HG03565 (cell line): ENCODE results near the gene KAT2B.

Source experiments
- ATAC-seq: cut with Tn5 transposase; IDR thresholded peaks from one replicate; pipeline ENCODE4 v1.9.1; 2021; ENCODE audit warnings: mild to moderate bottlenecking, moderate library complexity; ENCODE audit not compliant: unreplicated experiment

KAT2B gene

GRCh38 chr3:20095470-20095869 is 55.2 kb downstream of the KAT2B start:
- ATAC-seq: no peak

- ATAC-seq: no peak
Observed at GRCh38 chr3:20096135-20096685, 56.0 kb downstream of the KAT2B start.

DNA sequence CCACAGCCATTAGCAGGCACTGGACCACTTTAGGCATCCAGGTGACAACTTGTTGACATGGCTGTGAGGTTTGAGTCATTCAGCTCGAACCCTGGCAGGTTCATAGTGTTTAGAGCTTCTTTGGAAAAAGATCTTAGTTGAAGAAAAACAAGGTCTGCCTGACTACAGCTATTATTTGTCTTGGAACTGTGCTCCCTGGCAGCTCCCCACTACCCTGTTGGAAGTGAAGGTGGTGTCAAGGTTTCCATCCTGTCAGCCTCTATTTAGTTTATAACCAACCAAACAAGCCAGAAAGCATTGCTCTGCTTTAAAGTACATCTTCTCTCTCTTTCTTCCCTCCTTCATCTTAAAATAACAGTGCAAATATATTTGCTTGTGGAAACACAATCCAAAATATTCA is 56.8 kb downstream of the KAT2B start:
- ATAC-seq: no peak

DNA sequence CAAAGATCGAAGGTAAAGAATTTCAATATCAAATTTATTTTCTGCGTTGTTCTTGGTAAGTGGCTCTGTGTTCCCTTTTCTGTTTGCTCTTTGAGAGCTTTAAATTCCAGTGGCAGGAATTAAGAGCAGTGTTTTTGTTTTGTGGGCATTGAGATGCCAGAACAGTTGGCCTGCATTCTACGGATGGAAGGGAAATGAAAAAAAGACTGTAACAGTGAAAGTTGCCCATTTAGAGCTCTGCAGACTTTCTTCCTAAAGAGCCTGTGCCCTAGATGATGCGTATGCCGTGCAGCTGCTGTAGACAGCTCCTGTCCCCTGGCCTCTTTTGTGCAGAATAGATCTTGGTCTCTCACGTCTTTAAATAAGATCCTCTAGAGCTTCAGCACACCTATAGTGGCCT is 58.8 kb downstream of the KAT2B start:
- no peak for ATAC-seq

DNA sequence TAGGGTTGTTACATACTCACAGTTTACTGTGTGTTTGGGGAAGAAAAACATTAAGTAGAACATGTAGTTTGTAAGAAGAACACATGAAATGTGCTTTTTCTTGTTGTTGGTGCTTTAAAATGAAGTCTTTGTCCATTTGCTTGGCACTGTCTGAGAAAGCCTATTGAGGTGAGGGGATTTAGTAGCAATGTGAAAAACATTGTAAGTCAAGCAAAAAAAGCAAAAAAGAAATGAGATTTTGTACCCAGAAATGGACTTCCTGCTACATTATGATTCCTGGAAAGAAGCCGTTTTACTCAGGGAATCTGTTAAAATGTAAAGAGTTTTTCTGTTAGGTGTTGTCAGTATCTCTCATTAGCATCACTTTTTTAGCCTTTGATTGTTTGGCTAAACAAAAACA is 59.9 kb downstream of the KAT2B start:
- ATAC-seq: no peak

- no peak for ATAC-seq
Observed at GRCh38 chr3:20101041-20101440, 60.8 kb downstream of the KAT2B start.

DNA sequence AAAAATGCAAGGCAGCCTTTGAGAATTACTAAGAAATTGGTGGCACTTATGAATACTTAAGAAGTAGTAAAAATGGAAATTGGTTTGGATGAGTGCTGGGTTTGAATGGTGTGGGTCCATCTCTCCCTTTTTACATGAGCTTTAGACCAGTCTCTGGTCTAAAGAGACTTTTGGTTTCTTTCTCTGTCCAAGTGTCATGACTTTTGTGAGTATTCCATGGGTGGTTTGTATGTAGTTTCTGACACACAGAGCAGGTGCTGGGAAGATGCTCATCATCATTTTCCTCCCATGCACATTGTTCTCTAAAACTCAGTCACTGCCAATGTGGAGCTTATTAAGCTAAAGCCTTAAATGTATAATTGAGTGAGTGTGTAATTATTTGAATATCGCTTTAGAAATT is 63.5 kb downstream of the KAT2B start:
- peak; percentile 15 for ATAC-seq

- peak; percentile 67 for ATAC-seq
Observed at GRCh38 chr3:20104167-20104661, 64.0 kb downstream of the KAT2B start.

DNA sequence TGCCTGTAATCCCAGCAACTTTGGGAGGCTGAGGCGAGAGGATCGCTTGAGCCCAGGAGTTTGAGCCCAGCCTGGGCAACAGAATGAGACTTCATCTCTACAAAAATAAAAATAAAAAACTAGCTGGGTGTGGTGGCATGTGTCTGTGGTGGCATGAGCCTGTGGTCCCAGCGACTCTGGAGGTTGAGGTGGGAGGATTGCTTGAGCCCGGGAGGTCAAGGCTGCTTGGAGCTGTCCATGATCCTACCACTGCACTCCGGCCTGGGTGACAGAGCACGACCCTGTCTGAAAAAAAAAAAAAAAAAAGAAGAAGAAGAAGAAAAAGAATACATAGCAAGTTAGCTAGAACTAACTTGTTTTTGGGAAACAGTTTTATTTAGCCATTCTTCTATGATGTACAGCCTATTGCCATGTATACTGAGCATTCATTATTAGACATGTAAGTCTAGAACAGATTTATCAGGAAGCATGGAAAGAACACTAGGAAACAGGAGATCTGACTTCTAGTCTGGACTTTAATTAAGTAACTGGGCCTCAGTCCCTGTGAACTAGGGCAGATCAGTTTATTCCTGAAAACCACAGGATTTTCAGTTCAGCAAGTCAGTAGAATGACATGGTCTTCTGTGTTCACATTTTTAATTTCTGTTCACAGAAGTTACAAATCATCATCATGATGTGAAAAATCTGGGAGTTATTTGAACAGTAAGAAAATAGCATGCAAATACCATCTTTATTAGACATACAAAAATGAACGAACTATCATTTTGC is 65.5 kb downstream of the KAT2B start:
- no peak for ATAC-seq

GRCh38 chr3:20107722-20108121 is 67.5 kb downstream of the KAT2B start:
- ATAC-seq: no peak

DNA sequence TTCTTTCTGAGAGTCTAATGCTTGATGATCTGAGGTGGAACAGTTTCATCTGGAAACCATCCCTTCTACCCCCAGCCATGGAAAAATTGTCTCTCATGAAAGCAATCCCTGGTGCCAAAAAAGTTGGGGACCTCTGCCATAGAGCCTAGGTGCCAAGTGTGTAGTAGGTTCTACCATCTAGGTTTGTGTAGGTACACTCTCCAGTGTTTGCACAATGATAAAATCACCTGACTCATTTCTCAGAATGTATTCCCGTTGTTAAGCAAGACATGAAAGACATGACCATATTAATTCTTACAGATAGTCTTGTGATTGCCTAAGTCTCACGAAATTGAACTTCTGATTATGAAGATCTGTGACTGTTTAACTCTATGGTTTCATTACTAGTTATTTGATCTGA is 68.6 kb downstream of the KAT2B start:
- no peak for ATAC-seq

DNA sequence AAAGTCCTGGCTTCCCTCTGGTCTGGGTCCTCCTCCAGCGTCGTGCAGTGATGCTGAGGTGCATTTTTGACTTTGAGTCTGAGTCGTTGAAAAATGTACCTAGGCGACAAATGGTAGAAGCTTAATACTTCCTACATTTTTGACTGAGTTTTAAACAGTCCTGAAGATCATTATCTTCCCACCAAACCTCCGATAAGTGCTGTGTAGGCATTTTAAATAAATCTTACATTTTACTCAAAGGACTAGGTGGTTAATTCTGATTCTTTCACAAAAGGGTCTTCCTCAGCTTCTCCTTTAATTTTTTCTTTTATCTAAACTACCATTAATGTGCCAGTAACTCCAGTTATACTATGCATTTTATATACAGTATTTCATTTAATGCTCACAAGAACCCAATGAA is 70.6 kb downstream of the KAT2B start:
- no peak for ATAC-seq

GRCh38 chr3:20111836-20112235 is 71.6 kb downstream of the KAT2B start:
- no peak for ATAC-seq

DNA sequence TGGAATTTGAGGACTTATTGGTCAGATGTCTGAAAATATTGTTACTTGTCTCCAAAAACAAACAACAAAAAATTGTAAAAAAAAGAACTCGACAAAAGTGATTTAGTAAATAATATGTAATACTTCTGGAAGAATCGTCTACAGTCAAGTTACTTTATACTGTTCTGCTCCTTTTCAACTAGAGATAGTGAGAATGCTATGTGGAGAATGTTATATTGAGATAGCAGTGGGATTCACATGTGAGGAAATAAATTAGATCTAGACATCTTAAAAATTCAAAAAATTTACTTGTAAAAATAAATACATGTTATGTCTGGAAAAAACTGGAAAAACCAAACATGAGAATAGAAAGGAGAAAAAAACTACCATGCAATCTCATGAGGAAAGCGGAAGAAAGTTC is 80.8 kb downstream of the KAT2B start:
- ATAC-seq: no peak

DNA sequence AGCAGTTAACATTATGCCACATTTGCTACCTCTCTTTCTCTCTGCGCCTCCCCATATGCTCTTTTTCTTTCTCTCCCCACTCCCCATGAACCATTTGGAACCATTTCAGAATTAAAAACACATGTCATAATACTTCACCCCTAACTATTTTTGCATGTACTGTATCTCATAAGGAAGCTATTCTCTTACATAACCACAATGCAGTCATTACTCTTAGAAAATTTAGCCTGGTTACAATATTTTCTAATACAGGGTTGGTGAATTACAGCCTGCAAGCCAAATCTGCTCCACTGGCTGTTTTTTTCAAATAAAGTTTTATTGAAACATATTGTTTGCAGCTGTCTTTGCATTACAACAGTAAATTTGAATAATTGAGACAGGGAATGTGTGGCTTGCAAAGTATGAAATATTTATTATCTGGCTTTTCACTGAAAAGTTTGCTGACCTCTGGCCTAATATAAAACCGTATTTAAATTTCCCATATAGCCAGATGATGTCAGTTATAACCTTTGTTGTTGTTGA is 82.9 kb downstream of the KAT2B start:
- no peak for ATAC-seq

- no peak for ATAC-seq
Observed at GRCh38 chr3:20125289-20125688, 85.0 kb downstream of the KAT2B start.

GRCh38 chr3:20125897-20126296 is 85.7 kb downstream of the KAT2B start:
- ATAC-seq: peak; percentile 100

DNA sequence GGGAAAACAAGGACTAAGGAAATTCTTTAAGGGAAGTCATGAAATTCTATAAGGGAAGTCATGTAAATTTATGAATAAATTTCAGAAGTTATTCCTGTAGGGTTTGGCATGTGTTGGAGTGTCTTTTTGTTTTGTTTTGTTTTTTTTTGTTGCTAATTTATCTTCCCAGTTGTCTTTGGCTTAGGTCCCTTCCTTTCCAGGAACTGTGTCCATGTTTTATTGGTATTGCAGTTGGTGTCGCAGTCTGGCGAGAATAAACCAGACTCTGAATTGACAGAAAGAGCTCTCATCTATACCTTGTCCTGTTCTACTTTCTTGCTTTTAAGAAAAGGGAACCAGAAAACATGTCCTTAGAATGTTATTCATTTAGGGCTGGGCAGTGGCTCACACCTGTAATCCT is 88.1 kb downstream of the KAT2B start:
- ATAC-seq: no peak

DNA sequence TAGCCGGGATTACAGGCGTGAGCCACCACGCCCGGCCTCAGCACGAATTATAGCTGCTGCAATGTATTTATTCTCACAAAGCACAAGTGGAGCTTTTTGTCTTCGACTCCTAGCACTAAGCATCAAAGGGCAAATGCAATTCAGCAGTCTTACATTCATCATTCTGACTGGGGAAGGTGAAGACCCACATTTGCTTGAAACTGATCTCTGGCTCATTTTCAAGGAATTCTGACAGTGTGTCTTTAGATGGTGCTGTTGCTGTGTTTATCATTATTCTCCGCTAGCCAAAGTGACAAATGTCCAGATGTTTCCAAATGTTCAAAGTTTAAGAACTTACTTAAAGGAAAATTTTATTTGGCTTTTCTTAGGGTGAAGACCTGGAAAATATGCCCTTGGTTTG is 89.9 kb downstream of the KAT2B start:
- ATAC-seq: no peak

GRCh38 chr3:20136231-20136630 is 96.0 kb downstream of the KAT2B start:
- no peak for ATAC-seq

GRCh38 chr3:20137647-20138046 is 97.4 kb downstream of the KAT2B start:
- no peak for ATAC-seq

- ATAC-seq: no peak
Observed at GRCh38 chr3:20140881-20141280, 100.6 kb downstream of the KAT2B start.
